Skin of body (tissue), 2 donors: ENCODE measurements around the gene KIF5C. TPM values are rescaled to one million over a fixed set of nuclear protein-coding genes. Genes with fewer than 3 reads are reported as not detected.

Source experiments
- DNase-seq: peaks from one replicate; lab custom pipeline; 2025; lab: John Stamatoyannopoulos, UW
- total RNA-seq: library from RNA; depleted of rRNA; stranded (reverse); fragments of >200 nt; gene quantifications from one replicate; pipeline ENCODE4 v1.2.3, GENCODE V29; 2014

The KIF5C gene
- total RNA-seq, 1 donor from 2014 or later: 2.3 TPM

GRCh38 chr2:148887350-148888002 lies 12.4 kb downstream of the KIF5C start:
- no peak for DNase-seq

- DNase-seq: no peak
These were observed 13.0 kb downstream of the KIF5C start for GRCh38 chr2:148888003-148888501.

DNA sequence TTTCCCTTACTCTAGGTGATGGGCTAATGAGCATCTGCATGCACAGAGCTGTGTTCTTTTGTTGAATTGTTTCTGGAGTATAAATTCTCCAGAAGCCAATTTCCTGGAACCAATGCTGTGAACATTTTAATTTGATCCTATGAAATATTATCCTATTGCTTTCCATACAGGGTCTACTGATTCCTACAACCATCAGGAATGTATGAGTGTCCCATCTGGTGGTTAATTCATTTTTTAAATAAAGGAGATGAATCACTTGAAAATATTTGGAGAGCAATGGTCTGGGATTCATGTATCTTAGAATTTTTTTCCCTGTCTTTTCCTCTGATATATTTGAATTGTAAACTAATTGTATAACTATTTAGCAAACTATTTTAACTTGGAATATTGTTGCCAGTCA lies 14.0 kb downstream of the KIF5C start:
- no peak for DNase-seq

DNA sequence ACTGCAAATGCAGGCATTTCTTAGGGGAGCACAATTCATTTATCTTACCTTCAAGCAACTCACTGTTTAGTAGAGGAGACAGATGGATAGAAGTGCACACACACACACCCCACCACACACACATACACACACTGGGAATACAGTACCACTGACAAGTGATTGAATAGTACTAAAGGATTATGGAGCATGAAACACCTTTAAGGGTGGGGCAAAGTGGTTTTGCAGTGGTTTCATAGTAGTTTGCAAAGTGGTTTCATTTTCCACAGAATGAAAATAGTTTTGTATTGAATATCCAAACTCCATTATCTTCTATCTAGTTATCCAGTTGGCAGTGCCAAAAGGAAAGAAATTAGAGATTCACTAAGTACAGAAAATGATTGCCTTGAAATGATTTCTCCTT lies 18.9 kb downstream of the KIF5C start:
- DNase-seq: no peak

DNA sequence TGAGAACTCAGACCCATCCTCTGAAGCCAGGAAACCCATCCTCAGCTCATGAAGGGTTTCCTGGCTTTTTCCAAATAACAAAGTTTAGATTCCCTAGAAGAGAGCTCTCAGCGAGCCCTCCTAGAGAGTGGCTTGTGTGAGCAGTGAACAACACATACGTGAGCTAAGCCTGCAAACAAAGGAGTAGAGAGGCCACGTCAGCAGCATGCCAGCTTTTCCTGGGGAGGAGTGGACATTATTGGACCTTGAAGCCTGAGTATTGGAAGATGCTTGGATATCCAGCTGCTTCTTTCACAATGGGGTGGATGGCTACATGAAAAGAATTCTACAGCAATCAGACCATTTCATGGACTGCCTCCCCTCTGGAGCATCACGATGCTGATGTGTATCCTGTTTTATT lies 21.1 kb downstream of the KIF5C start:
- DNase-seq: no peak

- no peak for DNase-seq
These were observed 24.8 kb downstream of the KIF5C start for GRCh38 chr2:148899638-148900318.

- no peak for DNase-seq
These were observed 25.4 kb downstream of the KIF5C start for GRCh38 chr2:148900350-148900837.

GRCh38 chr2:148901142-148901541 lies 26.1 kb downstream of the KIF5C start:
- no peak for DNase-seq

DNA sequence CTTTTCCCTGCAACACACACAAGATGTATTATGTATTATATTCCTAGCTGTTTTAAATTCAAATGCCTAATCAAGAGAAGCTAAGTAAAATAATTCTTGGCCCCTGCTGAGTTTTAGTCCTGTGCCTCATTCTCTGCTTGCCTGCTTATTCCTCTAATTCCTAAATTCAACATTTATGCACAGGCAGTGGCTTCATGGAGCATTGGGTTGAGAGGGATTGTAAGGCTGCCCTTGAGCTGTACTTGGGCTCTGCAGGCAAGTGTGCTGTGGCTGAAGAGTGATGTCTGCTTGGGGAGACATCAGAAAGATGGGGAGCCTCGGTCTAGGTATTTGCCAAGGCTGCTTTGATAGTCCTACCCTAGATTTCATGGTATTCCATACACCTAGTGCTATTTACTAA lies 27.8 kb downstream of the KIF5C start:
- no peak for DNase-seq

DNA sequence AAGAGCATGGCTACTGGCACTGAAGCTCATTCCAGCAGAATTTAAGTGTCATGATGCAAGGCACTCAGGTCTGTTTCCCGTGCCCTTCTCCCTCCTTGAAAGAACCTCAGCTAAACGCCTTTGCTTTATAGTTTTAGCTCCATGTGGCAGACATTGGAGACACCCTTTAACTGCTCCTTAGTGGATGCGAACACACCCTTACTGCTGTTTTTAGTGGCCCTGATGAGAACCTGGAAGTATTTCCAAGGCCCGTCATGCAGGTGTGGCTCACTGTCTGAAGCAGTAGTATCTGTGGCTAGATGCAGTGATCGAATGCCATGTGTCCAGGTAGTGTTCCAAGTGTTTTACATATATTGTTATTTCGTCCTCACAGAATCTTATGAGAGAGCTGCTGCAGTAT lies 28.3 kb downstream of the KIF5C start:
- DNase-seq: no peak

GRCh38 chr2:148903979-148904378 lies 29.0 kb downstream of the KIF5C start:
- DNase-seq: no peak

DNA sequence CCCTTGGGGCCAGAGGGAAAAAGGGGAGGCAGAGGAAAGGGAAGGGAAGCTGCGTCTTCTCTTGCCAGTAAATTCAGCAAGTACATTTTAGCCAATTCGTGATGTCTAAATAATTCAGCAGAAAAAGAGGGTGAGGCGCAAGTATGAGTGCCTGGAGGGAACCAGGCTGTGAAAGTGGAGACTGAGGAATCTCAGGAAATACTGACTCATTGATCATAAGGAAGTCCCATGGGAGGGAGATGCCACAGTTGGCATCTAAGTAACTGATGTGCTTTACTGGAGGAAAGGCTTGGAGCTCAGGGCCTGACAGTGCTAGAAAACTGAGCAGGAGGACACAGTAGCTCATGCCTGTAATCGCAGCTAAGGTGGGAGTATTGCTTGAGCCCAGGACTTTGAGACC lies 31.1 kb downstream of the KIF5C start:
- DNase-seq: no peak

DNA sequence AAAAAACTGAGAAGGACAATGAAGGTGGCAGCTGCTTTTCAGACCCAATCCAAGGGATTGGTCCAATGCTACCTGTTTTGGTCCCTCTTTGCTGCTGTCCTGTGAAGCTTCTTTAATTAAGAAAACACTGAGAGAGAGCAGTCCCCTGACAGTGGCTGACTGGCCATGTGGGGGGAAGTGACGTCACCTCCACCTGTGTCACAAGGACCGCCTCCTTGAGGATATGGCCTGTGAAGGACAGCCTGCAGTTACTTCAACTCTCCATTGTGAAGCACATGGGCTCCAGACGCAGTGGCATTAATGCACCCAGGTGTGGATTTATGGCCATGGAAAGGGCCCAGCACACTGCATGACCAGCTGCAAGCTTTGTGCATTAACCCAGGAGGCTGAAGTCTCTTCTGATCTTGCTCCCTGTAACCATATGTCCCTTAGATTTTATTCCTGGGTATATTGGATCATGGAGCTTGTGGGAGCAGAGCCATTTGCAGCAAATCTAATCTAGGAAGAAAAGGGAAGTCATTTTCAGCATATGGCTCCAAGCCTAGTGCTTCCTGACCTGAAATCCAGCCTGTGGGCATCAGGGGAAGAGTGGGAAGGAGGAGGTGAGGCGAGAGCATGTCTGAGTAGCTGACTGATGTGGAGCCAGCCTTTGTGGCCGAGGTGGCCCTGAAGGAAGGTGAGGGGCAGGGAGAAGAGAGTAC lies 32.2 kb downstream of the KIF5C start:
- DNase-seq: no peak

DNA sequence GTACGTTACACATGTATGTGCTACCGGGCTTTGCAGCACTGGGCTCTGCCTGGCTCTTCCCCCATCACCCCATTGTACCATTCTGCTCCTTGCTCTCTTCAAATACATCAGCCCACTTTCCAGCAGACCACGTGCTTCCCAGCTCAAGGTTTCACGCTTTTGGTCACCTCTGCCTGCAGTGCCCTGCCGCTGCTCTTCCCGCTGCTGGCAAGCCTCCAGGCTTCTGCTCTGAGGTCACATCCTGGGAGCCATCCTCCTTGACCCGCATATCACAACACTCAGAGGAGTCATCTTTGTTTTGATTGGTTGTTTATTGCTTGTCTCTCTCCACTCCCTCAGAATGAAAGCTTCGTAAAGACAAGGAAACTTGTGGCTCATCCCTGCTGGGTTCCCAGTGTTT lies 34.1 kb downstream of the KIF5C start:
- no peak for DNase-seq

DNA sequence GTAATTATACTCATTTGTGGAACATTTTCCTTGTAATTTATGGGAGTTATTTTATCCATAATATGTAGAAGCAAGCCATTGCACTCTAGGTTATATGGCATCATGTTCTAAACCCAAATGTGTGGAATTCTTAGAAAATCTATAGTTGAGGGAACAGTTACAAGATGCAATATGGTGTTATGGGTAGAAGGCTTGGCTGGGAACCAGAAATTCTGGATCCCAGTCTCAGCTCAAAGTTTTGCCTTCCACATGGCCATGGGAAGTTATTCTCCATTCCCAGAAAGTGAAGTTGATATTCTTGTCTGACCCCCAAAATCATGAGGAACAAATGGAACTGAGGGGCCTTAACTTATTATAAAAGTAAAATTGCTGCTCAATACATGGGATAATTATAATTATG lies 38.0 kb downstream of the KIF5C start:
- no peak for DNase-seq

GRCh38 chr2:148913492-148913891 lies 38.5 kb downstream of the KIF5C start:
- no peak for DNase-seq

DNA sequence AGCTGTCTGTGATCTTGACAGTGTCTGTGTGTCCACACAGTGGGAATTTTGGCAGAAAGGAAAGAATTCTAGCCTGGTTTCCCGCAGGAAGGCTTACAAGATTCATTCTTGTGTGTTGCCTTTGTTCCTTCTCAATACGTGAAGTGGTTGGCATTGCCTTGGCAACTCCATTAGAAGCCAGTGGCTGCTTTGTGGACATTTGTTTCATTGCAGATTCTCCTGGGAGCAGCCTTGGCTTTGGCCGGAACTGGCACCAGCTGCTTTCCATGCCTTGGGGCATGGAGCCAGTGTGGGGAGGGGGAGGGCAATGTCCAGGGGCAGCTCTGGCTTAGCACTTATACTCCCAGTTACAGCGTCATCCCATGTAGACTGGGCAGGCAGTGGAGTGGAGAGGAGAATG lies 39.4 kb downstream of the KIF5C start:
- DNase-seq: no peak

GRCh38 chr2:148917431-148917830 lies 42.4 kb downstream of the KIF5C start:
- DNase-seq: no peak

GRCh38 chr2:148918554-148918953 lies 43.5 kb downstream of the KIF5C start:
- DNase-seq: no peak

DNA sequence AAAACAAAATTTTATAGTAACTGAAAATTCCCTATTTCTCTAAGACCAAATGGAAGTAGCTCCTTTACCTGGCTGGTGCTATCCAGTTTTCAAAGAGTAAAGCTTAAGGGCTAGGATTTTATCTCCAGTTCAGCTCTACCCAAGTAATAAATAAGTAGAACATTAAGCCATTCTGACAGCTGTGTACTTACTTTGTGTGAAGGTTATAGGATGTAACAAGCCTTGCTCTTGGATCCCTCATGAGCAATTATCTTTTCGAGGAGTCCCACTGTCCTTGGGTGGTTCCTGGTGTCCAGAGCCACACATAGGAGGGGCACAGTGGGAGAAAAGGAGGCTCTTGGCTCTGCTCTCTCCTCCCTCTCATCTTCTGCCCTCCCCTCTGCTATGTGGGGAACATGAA lies 45.5 kb downstream of the KIF5C start:
- no peak for DNase-seq

- no peak for DNase-seq
These were observed 47.0 kb downstream of the KIF5C start for GRCh38 chr2:148922062-148922461.

DNA sequence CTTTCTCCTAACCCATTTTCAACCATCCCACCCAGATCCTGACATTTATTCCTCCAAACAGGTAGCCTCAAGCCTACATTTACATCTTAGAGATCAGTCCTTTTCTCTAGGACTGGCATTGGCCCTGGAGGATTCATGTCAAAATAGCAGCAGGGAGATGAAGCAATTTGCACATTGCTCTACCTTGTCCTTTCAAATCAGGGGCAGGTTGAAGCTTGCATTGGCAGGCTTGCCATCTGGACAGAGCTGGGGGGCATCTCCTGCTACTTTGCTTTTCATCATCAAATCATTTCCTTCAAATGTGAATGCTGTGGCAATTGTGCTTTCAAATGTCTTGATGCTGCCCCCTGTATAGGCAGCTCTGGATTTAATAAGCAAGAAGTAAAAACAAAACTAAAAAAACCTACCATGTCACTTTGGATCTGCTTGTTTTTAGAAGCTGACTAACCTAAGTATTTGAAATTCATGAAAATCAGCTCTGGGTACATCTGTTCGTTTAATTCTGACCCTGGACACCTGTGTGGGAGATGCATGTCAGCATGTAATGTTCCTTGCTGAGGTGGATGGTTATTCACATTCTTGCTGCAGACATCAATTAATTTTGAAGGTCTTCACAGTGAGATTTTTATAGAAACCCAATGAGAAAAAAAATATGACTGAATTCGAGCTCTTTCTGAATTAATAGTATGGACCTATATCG lies 47.9 kb downstream of the KIF5C start:
- DNase-seq: no peak
